ENCODE data around the gene DNAJB4. TPM values are rescaled to one million over a fixed set of nuclear protein-coding genes. Genes with fewer than 3 reads are reported as not detected.
A peak's percentile ranks its signal among the peaks of the same experiment; 100 is the strongest.
"Not testable (repeated sequence)": the region's sequence is repeated elsewhere in the genome, so short reads cannot be mapped to it uniquely, and the experiment has no call there.

DNAJB4 gene
- total RNA-seq, 1 donor from 2014 or later, result 95.8 TPM

GRCh38 chr1:78060857-78061563 lies 56.3 kb downstream of the DNAJB4 start:
- TF ChIP-seq CTCF (IDR thresholded peaks at IDR 0.05), result no peak
- Mint-ChIP-seq H3K27me3 (ENCODE audit: unreplicated experiment) (no peaks in the 10 kb centered on the region), H3K4me1 (ENCODE audit: unreplicated experiment) (peaks cover 17% of the 10 kb centered on the region), H3K27ac (ENCODE audit: unreplicated experiment) (peak overlapping the region; percentile 87), H3K36me3 (ENCODE audit: unreplicated experiment) (no peaks in the 10 kb centered on the region), H3K9me3 (ENCODE audit: unreplicated experiment) (peaks cover 8% of the 10 kb centered on the region), H3K4me3 (ENCODE audit: unreplicated experiment) (no peak overlapping the region)
- DNase-seq (ENCODE audit: extremely low spot score, unreplicated experiment), result no peak

- H3K27me3 Mint-ChIP-seq (ENCODE audit: unreplicated experiment), result no peaks in the 10 kb centered on the region
- H3K27ac Mint-ChIP-seq (ENCODE audit: unreplicated experiment), result peak overlapping the region; percentile 87
- peaks cover 9% of the 10 kb centered on the region for H3K9me3 Mint-ChIP-seq (ENCODE audit: unreplicated experiment)
- no peaks in the 10 kb centered on the region for H3K36me3 Mint-ChIP-seq (ENCODE audit: unreplicated experiment)
- no peak for TF ChIP-seq CTCF (IDR thresholded peaks at IDR 0.05)
- DNase-seq (ENCODE audit: extremely low spot score, unreplicated experiment), result no peak
- H3K4me1 Mint-ChIP-seq (ENCODE audit: unreplicated experiment), result peaks cover 17% of the 10 kb centered on the region
- H3K4me3 Mint-ChIP-seq (ENCODE audit: unreplicated experiment), result no peak overlapping the region
These were observed 57.2 kb downstream of the DNAJB4 start for GRCh38 chr1:78061825-78062523.

GRCh38 chr1:78064886-78065285 lies 60.1 kb downstream of the DNAJB4 start:
- not testable (repeated sequence) for H3K9me3 Mint-ChIP-seq (ENCODE audit: unreplicated experiment); H3K4me3 Mint-ChIP-seq (ENCODE audit: unreplicated experiment); H3K27me3 Mint-ChIP-seq (ENCODE audit: unreplicated experiment); DNase-seq (ENCODE audit: extremely low spot score, unreplicated experiment); H3K36me3 Mint-ChIP-seq (ENCODE audit: unreplicated experiment); H3K27ac Mint-ChIP-seq (ENCODE audit: unreplicated experiment)
- H3K4me1 Mint-ChIP-seq (ENCODE audit: unreplicated experiment), result peaks cover 17% of the 10 kb centered on the region

Other genes starting within 250 kb of the DNAJB4 start
- gene USP33, start 245.1 kb upstream of the DNAJB4 start, total RNA-seq, result 74.6 and 74.7 TPM in 2 replicates
- gene MIGA1, start 225.3 kb upstream of the DNAJB4 start, total RNA-seq, result 17.8 and 18.5 TPM in 2 replicates
- gene NEXN, start 116.3 kb upstream of the DNAJB4 start, total RNA-seq, result 19.3 and 19.5 TPM in 2 replicates
- gene FUBP1, start 25.9 kb upstream of the DNAJB4 start, total RNA-seq, result 123 and 126 TPM in 2 replicates
- gene GIPC2, start 41.0 kb downstream of the DNAJB4 start, total RNA-seq, result 0.08 TPM in 2 replicates

All from osteocyte (in vitro differentiated cells).